ENCODE measurements around the gene PLXNC1. TPM values are rescaled to one million over a fixed set of nuclear protein-coding genes. Genes with fewer than 3 reads are reported as not detected.

Gene PLXNC1
- total and polyA plus RNA-seq, 4 donors = 0.71 to 12.0 (median 3.3) TPM

GRCh38 chr12:94261786-94262185 is 113.4 kb downstream of the PLXNC1 start:
- no peak for DNase-seq (ENCODE audit: low spot score)

GRCh38 chr12:94262228-94263010 is 114.0 kb downstream of the PLXNC1 start:
- Histone ChIP-seq H3K36me3 (ENCODE audit: control insufficient read depth in 4 of 4, insufficient read depth in 3 of 4, low read depth in 1 of 4, low read length in 3 of 4) (no peaks in the 10 kb centered on the region), H3K27me3 (ENCODE audit: control insufficient read depth in 4 of 4, insufficient read depth in 4 of 4, low read length in 3 of 4) (no peaks in the 10 kb centered on the region), H3K27ac (ENCODE audit: low read depth in 1 of 2, low read length in 2 of 2) (peak overlapping the region; percentile 49 to 51), H3K4me3 (ENCODE audit: low read depth in 1 of 3, low read length in 3 of 3) (peak overlapping the region; percentile 30 to 52 (median 43)), H3K4me1 (ENCODE audit: control insufficient read depth in 4 of 4, insufficient read depth in 4 of 4, low read length in 3 of 4) (no peaks in the 10 kb centered on the region), H3K9me3 (ENCODE audit: control insufficient read depth in 4 of 4, low read length in 3 of 4) (no peaks in the 10 kb centered on the region), H3K9ac (ENCODE audit: low read depth in 1 of 2, low read length in 2 of 2) (peak overlapping the region in 1 of 2 donors; percentile 58)
- WGBS = 61% methylated on average over 17 of the region's 17 CpGs
- TF ChIP-seq, protein P1, sequence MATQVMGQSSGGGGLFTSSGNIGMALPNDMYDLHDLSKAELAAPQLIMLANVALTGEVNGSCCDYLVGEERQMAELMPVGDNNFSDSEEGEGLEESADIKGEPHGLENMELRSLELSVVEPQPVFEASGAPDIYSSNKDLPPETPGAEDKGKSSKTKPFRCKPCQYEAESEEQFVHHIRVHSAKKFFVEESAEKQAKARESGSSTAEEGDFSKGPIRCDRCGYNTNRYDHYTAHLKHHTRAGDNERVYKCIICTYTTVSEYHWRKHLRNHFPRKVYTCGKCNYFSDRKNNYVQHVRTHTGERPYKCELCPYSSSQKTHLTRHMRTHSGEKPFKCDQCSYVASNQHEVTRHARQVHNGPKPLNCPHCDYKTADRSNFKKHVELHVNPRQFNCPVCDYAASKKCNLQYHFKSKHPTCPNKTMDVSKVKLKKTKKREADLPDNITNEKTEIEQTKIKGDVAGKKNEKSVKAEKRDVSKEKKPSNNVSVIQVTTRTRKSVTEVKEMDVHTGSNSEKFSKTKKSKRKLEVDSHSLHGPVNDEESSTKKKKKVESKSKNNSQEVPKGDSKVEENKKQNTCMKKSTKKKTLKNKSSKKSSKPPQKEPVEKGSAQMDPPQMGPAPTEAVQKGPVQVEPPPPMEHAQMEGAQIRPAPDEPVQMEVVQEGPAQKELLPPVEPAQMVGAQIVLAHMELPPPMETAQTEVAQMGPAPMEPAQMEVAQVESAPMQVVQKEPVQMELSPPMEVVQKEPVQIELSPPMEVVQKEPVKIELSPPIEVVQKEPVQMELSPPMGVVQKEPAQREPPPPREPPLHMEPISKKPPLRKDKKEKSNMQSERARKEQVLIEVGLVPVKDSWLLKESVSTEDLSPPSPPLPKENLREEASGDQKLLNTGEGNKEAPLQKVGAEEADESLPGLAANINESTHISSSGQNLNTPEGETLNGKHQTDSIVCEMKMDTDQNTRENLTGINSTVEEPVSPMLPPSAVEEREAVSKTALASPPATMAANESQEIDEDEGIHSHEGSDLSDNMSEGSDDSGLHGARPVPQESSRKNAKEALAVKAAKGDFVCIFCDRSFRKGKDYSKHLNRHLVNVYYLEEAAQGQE (IDR thresholded peaks at IDR 0.05) = no peak
- TF ChIP-seq HNF4A (conservative IDR thresholded peaks at IDR 0.05) (no peak), CTCF (IDR thresholded peaks at IDR 0.05; ENCODE audit: low read depth, low read length, missing input control) (no peak), EGR1 (IDR thresholded peaks at IDR 0.05; ENCODE audit: low read depth in 2 of 2) (peak in 1 of 2 donors; percentile 8), NR2F2 (IDR thresholded peaks at IDR 0.05) (peak; percentile 9)
- no peak for DNase-seq (ENCODE audit: low spot score)

More at GRCh38 chr12:94261786-94262185, 113.4 kb downstream of the PLXNC1 start:
- no peak overlapping the region for H3K4me3 ChIP-seq (ENCODE audit: low read depth in 1 of 3, low read length in 3 of 3)
- no peaks in the 10 kb centered on the region for H3K4me1 ChIP-seq (ENCODE audit: control insufficient read depth in 4 of 4, insufficient read depth in 4 of 4, low read length in 3 of 4)
- H3K36me3 ChIP-seq (ENCODE audit: control insufficient read depth in 4 of 4, insufficient read depth in 3 of 4, low read depth in 1 of 4, low read length in 3 of 4) = no peaks in the 10 kb centered on the region
- peak overlapping the region in 1 of 2 donors; percentile 49 for H3K27ac ChIP-seq (ENCODE audit: low read depth in 1 of 2, low read length in 2 of 2)
- H3K27me3 ChIP-seq (ENCODE audit: control insufficient read depth in 4 of 4, insufficient read depth in 4 of 4, low read length in 3 of 4) = no peaks in the 10 kb centered on the region
- TF ChIP-seq SP1 (IDR thresholded peaks at IDR 0.05) = no peak
- no peak overlapping the region for H3K9ac ChIP-seq (ENCODE audit: low read depth in 1 of 2, low read length in 2 of 2)
- H3K9me3 ChIP-seq (ENCODE audit: control insufficient read depth in 4 of 4, low read length in 3 of 4) = no peaks in the 10 kb centered on the region
- 79% methylated on average over 3 of the region's 3 CpGs for WGBS

GRCh38 chr12:94263011-94263811 is 114.8 kb downstream of the PLXNC1 start:
- WGBS = 81% methylated on average over 14 of the region's 14 CpGs
- H3K9me3 ChIP-seq (ENCODE audit: control insufficient read depth in 4 of 4, low read length in 3 of 4) = no peaks in the 10 kb centered on the region
- peak overlapping the region; percentile 39 to 51 for H3K27ac ChIP-seq (ENCODE audit: low read depth in 1 of 2, low read length in 2 of 2)
- H3K9ac ChIP-seq (ENCODE audit: low read depth in 1 of 2, low read length in 2 of 2) = no peak overlapping the region
- H3K4me3 ChIP-seq (ENCODE audit: low read depth in 1 of 3, low read length in 3 of 3) = no peak overlapping the region
- no peaks in the 10 kb centered on the region for H3K27me3 ChIP-seq (ENCODE audit: control insufficient read depth in 4 of 4, insufficient read depth in 4 of 4, low read length in 3 of 4)
- DNase-seq (ENCODE audit: low spot score) = no peak
- no peaks in the 10 kb centered on the region for H3K36me3 ChIP-seq (ENCODE audit: control insufficient read depth in 4 of 4, insufficient read depth in 3 of 4, low read depth in 1 of 4, low read length in 3 of 4)
- no peaks in the 10 kb centered on the region for H3K4me1 ChIP-seq (ENCODE audit: control insufficient read depth in 4 of 4, insufficient read depth in 4 of 4, low read length in 3 of 4)
- TF ChIP-seq SP1 (IDR thresholded peaks at IDR 0.05) (no peak), ATF3 (IDR thresholded peaks at IDR 0.05) (no peak), TAF1 (conservative IDR thresholded peaks at IDR 0.05) (no peak), NR2F2 (IDR thresholded peaks at IDR 0.05) (no peak), CTCF (IDR thresholded peaks at IDR 0.05; ENCODE audit: low read depth, low read length, missing input control) (no peak), RXRA (IDR thresholded peaks at IDR 0.05) (no peak), YY1 (IDR thresholded peaks at IDR 0.05) (no peak), HNF4G (IDR thresholded peaks at IDR 0.05) (no peak), FOXA2 (IDR thresholded peaks at IDR 0.05) (no peak), MAX (IDR thresholded peaks at IDR 0.05) (no peak), GABPA (IDR thresholded peaks at IDR 0.05 in 1 of 2, conservative IDR thresholded peaks at IDR 0.05 in 1 of 2) (no peak)
